ENCODE data around the gene ITGA1.
A peak's percentile ranks its signal among the peaks of the same experiment; 100 is the strongest.

The ITGA1 gene

GRCh38 chr5:52945040-52945439, 157.3 kb downstream of the ITGA1 start:
- peak overlapping the region; percentile 85 for H3K4me3 ChIP-seq (ENCODE audit: low read depth, low read length)
- peak overlapping the region; percentile 43 for H3K27ac ChIP-seq (ENCODE audit: low read depth, low read length)
- H3K79me2 ChIP-seq (ENCODE audit: control insufficient read depth, insufficient read depth, low read length, unreplicated experiment) = no peaks in the 10 kb centered on the region
- no peaks in the 10 kb centered on the region for H3K27me3 ChIP-seq (ENCODE audit: insufficient read depth, low read length)
- H3K36me3 ChIP-seq (ENCODE audit: insufficient read depth, low read length) = no peaks in the 10 kb centered on the region
- H3K4me1 ChIP-seq (ENCODE audit: control insufficient read depth, insufficient read depth, low read length, unreplicated experiment) = peaks cover 39% of the 10 kb centered on the region
- H2AFZ ChIP-seq (ENCODE audit: low read length, unreplicated experiment) = peak overlapping the region; percentile 95

- H3K27me3 ChIP-seq (ENCODE audit: insufficient read depth, low read length) = no peaks in the 10 kb centered on the region
- peak overlapping the region; percentile 88 for H3K27ac ChIP-seq (ENCODE audit: low read depth, low read length)
Observed at GRCh38 chr5:52947208-52947607, 159.5 kb downstream of the ITGA1 start.

GRCh38 chr5:52947851-52948250, 160.1 kb downstream of the ITGA1 start:
- H3K27ac ChIP-seq (ENCODE audit: low read depth, low read length) = peak overlapping the region; percentile 88
- H3K27me3 ChIP-seq (ENCODE audit: insufficient read depth, low read length) = no peaks in the 10 kb centered on the region
- H3K36me3 ChIP-seq (ENCODE audit: insufficient read depth, low read length) = no peaks in the 10 kb centered on the region
- peaks cover 39% of the 10 kb centered on the region for H3K4me1 ChIP-seq (ENCODE audit: control insufficient read depth, insufficient read depth, low read length, unreplicated experiment)
- H2AFZ ChIP-seq (ENCODE audit: low read length, unreplicated experiment) = no peak overlapping the region
- 0 out of 2 replicates have a peak overlapping the region, but pooled peaks have one; percentile 13 for H3K4me3 ChIP-seq (ENCODE audit: low read depth, low read length)
- H3K79me2 ChIP-seq (ENCODE audit: control insufficient read depth, insufficient read depth, low read length, unreplicated experiment) = no peaks in the 10 kb centered on the region

More at GRCh38 chr5:52947208-52947607, 159.5 kb downstream of the ITGA1 start:
- Histone ChIP-seq H3K4me1 (ENCODE audit: control insufficient read depth, insufficient read depth, low read length, unreplicated experiment) (peaks cover 39% of the 10 kb centered on the region), H3K79me2 (ENCODE audit: control insufficient read depth, insufficient read depth, low read length, unreplicated experiment) (no peaks in the 10 kb centered on the region), H3K36me3 (ENCODE audit: insufficient read depth, low read length) (no peaks in the 10 kb centered on the region), H3K4me3 (ENCODE audit: low read depth, low read length) (peak overlapping the region; percentile 43; the same call in 1 of the 2 replicates), H2AFZ (ENCODE audit: low read length, unreplicated experiment) (peak overlapping the region; percentile 55)

GRCh38 chr5:52948418-52949076, 160.8 kb downstream of the ITGA1 start:
- Histone ChIP-seq H3K4me3 (ENCODE audit: low read depth, low read length) (no peak overlapping the region), H3K4me1 (ENCODE audit: control insufficient read depth, insufficient read depth, low read length, unreplicated experiment) (peaks cover 39% of the 10 kb centered on the region), H3K79me2 (ENCODE audit: control insufficient read depth, insufficient read depth, low read length, unreplicated experiment) (no peaks in the 10 kb centered on the region), H3K36me3 (ENCODE audit: insufficient read depth, low read length) (no peaks in the 10 kb centered on the region), H3K27ac (ENCODE audit: low read depth, low read length) (peak overlapping the region; percentile 88), H2AFZ (ENCODE audit: low read length, unreplicated experiment) (peak overlapping the region; percentile 8), H3K27me3 (ENCODE audit: insufficient read depth, low read length) (no peaks in the 10 kb centered on the region)

DNA sequence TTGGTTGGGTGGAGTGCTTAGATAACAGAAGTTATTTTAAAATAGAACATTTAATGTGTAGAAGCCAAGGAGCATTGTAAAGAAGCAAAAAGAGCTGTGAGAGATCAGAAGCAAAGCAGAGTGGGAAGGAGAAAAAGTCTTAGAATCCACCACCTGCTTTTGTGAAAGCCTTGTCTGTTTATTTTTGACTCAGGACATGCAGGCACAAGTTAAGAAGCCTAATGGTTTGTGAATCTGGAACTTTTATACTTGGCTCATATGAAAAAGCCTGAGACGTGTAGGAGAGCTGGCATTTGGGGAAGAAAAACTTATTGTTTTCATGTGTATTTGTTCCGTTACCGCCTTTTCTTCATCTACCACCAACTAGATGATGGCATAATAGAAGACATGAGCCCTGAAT, 163.0 kb downstream of the ITGA1 start:
- no peak overlapping the region for H3K4me3 ChIP-seq (ENCODE audit: low read depth, low read length)
- H3K79me2 ChIP-seq (ENCODE audit: control insufficient read depth, insufficient read depth, low read length, unreplicated experiment) = no peaks in the 10 kb centered on the region
- H3K4me1 ChIP-seq (ENCODE audit: control insufficient read depth, insufficient read depth, low read length, unreplicated experiment) = peaks cover 34% of the 10 kb centered on the region
- H2AFZ ChIP-seq (ENCODE audit: low read length, unreplicated experiment) = no peak overlapping the region
- no peak overlapping the region for H3K27ac ChIP-seq (ENCODE audit: low read depth, low read length)
- H3K36me3 ChIP-seq (ENCODE audit: insufficient read depth, low read length) = no peaks in the 10 kb centered on the region
- no peaks in the 10 kb centered on the region for H3K27me3 ChIP-seq (ENCODE audit: insufficient read depth, low read length)

DNA sequence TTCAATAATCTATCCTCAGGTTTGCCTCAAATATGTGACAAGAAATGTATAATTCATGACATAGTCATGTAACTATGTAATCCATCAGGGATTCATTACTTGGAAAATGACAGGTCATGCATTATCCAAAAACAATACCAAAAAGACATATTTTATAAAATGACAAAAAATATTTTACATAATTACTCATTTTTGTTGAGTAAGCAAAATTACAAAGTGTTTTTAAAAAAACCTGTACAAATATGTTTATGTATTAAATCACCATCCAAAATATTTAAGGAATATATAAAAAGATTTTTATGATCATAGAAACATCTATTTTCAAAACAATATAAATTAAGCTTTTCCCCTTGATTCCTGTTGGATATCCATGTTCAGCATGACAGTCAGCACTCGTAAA, 164.8 kb downstream of the ITGA1 start:
- H3K36me3 ChIP-seq (ENCODE audit: insufficient read depth, low read length) = no peaks in the 10 kb centered on the region
- H3K4me1 ChIP-seq (ENCODE audit: control insufficient read depth, insufficient read depth, low read length, unreplicated experiment) = peaks cover 23% of the 10 kb centered on the region
- no peaks in the 10 kb centered on the region for H3K27me3 ChIP-seq (ENCODE audit: insufficient read depth, low read length)
- no peak overlapping the region for H3K27ac ChIP-seq (ENCODE audit: low read depth, low read length)
- H2AFZ ChIP-seq (ENCODE audit: low read length, unreplicated experiment) = no peak overlapping the region
- H3K4me3 ChIP-seq (ENCODE audit: low read depth, low read length) = no peak overlapping the region
- no peaks in the 10 kb centered on the region for H3K79me2 ChIP-seq (ENCODE audit: control insufficient read depth, insufficient read depth, low read length, unreplicated experiment)

DNA sequence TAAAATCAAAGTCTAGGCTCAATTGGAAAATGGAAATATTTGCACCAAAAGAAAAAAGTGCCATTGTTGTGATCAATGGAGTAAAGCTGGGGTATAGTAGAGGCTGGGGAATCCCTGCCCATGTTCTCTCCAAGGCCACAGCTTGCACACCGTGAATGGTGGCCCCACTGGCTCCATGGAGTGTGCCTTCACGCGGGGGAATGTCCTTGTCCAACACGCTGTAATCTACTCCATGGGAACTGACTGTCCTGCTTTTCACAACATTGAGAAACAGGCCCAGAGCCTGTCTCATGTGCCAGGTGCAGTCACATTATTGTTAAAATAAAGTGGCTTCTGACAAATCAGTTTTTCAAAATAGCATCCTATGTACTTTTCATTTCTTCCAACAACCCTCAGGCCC, 168.3 kb downstream of the ITGA1 start:
- Histone ChIP-seq H3K27ac (ENCODE audit: low read depth, low read length) (no peak overlapping the region), H2AFZ (ENCODE audit: low read length, unreplicated experiment) (no peak overlapping the region), H3K4me1 (ENCODE audit: control insufficient read depth, insufficient read depth, low read length, unreplicated experiment) (peaks cover 4% of the 10 kb centered on the region), H3K27me3 (ENCODE audit: insufficient read depth, low read length) (no peaks in the 10 kb centered on the region), H3K79me2 (ENCODE audit: control insufficient read depth, insufficient read depth, low read length, unreplicated experiment) (no peaks in the 10 kb centered on the region), H3K4me3 (ENCODE audit: low read depth, low read length) (no peak overlapping the region), H3K36me3 (ENCODE audit: insufficient read depth, low read length) (no peaks in the 10 kb centered on the region; the same call in 1 of the 2 replicates)

DNA sequence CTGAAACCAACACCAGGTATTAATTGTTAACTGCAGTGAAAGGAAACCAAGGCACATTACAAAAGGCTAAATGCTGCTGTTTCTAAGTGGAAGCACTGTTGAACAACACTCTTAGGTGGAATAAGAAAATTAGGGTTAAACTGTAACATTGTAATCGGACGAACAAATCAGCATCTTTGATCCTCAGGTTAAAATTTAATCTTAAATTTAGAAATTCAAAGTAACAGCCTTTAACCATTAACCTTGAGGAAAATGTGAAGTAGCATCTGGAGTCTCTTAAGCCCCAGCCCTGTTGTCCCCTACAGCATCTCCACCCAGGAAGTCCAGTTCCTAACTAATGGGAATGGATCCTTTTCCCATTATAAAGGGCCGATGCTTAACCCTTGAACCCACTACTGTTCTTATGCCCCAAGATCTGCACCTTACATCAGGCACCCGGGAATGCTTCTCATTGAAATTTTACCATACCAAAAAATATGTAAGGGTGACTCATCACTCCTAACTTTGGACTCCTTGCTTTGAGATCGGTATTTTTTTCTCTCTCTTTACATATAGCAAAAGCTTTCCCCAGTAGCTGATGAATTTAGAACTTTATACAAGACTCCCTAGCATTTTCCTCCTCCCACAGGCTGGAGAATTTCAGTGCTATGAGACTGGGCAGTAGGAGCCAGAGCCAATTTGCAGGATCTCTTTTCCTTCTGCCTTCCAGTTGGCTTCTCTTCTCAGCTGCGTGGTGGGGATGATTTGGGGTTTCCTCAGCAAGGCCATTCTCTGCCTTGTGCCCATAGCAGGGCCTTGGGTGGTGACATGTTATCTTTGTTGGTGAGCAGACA, 169.4 kb downstream of the ITGA1 start:
- Histone ChIP-seq H3K4me3 (ENCODE audit: low read depth, low read length) (no peak overlapping the region), H2AFZ (ENCODE audit: low read length, unreplicated experiment) (no peak overlapping the region), H3K4me1 (ENCODE audit: control insufficient read depth, insufficient read depth, low read length, unreplicated experiment) (peaks cover 4% of the 10 kb centered on the region), H3K36me3 (ENCODE audit: insufficient read depth, low read length) (no peaks in the 10 kb centered on the region; the same call in 1 of the 2 replicates), H3K27me3 (ENCODE audit: insufficient read depth, low read length) (no peaks in the 10 kb centered on the region), H3K27ac (ENCODE audit: low read depth, low read length) (no peak overlapping the region), H3K79me2 (ENCODE audit: control insufficient read depth, insufficient read depth, low read length, unreplicated experiment) (no peaks in the 10 kb centered on the region)

DNA sequence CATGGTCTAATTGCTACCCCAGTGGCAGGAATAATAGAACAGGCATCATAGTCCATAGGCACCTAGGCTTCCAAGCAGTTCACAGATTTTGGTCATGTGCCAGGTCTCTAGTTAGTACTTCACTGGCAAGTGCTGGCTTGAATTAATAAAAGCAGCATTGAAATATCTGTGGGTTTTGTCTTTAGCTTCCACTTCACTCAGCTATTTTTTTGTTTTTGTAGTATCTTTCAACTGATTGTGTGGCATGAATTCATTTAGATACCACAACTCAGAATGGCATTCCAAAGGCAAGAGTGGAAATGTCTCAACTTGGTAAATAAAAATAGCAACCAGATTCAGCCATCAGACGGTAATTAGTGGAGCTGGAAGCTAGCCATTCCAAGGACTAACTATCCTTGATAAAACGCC, 173.6 kb downstream of the ITGA1 start:
- Histone ChIP-seq H3K27me3 (ENCODE audit: insufficient read depth, low read length) (no peaks in the 10 kb centered on the region), H2AFZ (ENCODE audit: low read length, unreplicated experiment) (no peak overlapping the region), H3K4me1 (ENCODE audit: control insufficient read depth, insufficient read depth, low read length, unreplicated experiment) (peaks cover 4% of the 10 kb centered on the region), H3K27ac (ENCODE audit: low read depth, low read length) (no peak overlapping the region), H3K4me3 (ENCODE audit: low read depth, low read length) (no peak overlapping the region), H3K36me3 (ENCODE audit: insufficient read depth, low read length) (no peaks in the 10 kb centered on the region; the same call in 1 of the 2 replicates), H3K79me2 (ENCODE audit: control insufficient read depth, insufficient read depth, low read length, unreplicated experiment) (no peaks in the 10 kb centered on the region)

GRCh38 chr5:52963636-52964035, 175.9 kb downstream of the ITGA1 start:
- Histone ChIP-seq H3K36me3 (ENCODE audit: insufficient read depth, low read length) (no peaks in the 10 kb centered on the region; the same call in 1 of the 2 replicates), H3K4me3 (ENCODE audit: low read depth, low read length) (no peak overlapping the region), H2AFZ (ENCODE audit: low read length, unreplicated experiment) (no peak overlapping the region), H3K79me2 (ENCODE audit: control insufficient read depth, insufficient read depth, low read length, unreplicated experiment) (no peaks in the 10 kb centered on the region), H3K27me3 (ENCODE audit: insufficient read depth, low read length) (no peaks in the 10 kb centered on the region), H3K27ac (ENCODE audit: low read depth, low read length) (no peak overlapping the region), H3K4me1 (ENCODE audit: control insufficient read depth, insufficient read depth, low read length, unreplicated experiment) (no peaks in the 10 kb centered on the region)
